NCI-H128 (cell line): ENCODE measurements around the gene RNU1-3.
"Not testable (repeated sequence)": the region's sequence is repeated elsewhere in the genome, so short reads cannot be mapped to it uniquely, and the experiment has no call there.

ENCODE experiments used
- DNase-seq: peaks from one replicate; lab custom pipeline; 2025; ENCODE audit not compliant: unreplicated experiment; lab: John Stamatoyannopoulos, UW

RNU1-3 gene

GRCh38 chr1:16666502-16667413 lies at the start of gene RNU1-3:
RNU1-3 (minus strand) TSS chr1:16666948.
- not testable (repeated sequence) for DNase-seq

DNA sequence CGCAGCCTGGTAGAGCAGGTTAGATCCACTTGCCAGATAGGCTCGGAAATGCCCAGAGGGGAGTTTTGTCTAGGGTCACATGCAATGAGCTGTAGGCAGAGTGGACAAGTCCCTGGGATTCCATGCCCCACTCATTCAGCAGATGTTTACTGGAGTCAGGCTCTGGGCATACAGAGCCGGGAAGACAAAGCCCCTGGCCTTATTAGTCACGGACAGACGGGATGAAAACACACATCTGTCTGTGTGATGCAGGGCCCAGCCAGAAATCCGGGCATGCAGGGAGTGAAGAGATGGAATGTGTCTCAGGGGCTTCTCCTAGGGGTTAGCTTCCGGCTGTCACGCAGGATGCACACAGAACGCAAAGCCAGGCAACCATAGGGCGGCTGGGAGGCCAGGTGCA lies 46.7 kb upstream of the RNU1-3 start:
- not testable (repeated sequence) for DNase-seq

- DNase-seq: not testable (repeated sequence)
Measured at GRCh38 chr1:16712984-16713383, 46.2 kb upstream of the RNU1-3 start.

GRCh38 chr1:16712582-16712981 lies 45.8 kb upstream of the RNU1-3 start:
- DNase-seq: not testable (repeated sequence)

GRCh38 chr1:16712131-16712530 lies 45.4 kb upstream of the RNU1-3 start:
- DNase-seq: not testable (repeated sequence)

- DNase-seq: not testable (repeated sequence)
Measured at GRCh38 chr1:16710618-16711017, 43.9 kb upstream of the RNU1-3 start.

GRCh38 chr1:16709659-16710087 lies 42.9 kb upstream of the RNU1-3 start:
- DNase-seq: not testable (repeated sequence)

DNA sequence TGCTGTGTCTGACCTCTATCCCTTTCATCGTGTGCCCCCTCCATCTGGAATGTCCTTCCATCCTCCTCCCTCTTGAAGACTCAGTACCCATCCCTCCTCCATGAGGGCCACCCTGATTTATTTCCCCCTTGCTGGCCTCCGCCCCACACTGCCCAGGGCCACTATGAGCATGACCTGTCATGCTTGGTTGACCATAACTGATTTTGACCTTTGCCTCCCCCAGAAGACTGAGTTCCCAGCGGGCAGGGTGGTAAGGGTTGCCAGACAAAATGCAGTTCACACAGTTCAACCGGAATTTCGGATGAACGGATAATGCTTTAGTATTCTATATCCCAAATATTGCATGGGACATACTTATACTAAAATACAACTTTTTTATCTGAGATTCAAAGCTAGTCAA lies 42.0 kb upstream of the RNU1-3 start:
- not testable (repeated sequence) for DNase-seq

DNA sequence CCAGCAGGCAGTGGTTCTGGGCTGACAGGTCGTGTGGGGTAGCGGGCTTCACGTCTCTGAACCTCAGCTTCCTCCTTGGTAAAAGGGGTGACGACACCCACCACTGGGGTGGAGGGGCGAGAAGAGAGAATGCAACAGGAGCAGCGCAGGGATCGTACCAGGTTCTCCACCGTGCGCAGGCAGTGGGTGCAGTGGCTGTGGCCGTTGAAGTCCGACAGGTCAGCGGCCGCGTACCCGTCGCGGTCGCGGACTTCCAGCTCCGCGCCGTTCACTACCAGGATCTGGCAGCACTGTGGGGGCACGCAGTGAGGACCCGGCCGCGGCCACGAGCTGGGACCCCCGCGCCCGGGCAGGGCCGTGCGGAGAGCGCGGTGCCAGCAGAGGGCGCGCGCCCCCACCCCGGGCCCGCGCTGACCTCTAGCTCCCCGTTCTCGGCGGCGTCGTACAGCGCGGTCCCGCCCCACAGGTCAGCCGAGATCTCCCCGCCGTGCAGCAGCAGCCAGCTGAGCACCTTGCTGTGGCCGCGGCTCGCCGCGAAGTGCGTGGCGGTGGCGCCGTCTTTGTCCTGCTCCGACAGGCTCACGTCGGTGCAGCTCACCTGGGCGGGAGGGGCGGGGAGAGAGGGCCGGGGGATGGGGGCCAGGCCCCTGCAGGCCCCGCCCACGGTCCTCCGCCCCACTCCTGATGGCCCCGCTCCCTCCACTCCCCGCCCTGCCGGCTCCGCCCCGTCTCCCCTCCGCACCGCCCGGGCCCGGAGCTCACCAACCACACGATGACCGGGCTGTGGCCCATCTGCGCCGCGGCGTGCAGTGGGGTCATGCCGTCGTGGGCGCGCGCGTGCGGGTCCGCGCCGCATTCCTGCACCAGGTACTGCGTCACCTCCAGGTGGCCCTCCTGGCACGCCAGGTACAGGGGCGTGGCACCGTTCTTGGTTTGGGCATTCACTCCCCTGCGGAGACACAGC lies 40.7 kb upstream of the RNU1-3 start:
- not testable (repeated sequence) for DNase-seq

DNA sequence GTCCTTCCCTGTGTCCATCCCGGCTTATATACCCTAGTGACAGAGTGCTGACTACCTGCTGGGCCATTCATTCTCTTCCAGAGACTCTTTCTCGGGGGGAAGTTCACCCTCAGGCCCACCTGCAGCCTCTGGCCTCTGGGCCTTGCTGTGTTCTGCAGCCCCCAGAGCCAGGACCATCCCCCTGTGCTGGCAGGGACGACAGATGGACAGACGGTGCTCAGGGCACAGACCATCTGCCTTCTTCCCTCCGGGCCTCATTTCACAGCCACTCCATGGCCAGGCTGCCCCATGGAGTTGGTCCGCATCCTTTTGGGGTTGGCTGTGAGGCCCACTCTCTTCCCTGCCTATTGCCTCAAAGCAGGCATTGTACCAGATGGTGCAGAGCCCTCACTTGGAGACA lies 39.6 kb upstream of the RNU1-3 start:
- DNase-seq: not testable (repeated sequence)

DNA sequence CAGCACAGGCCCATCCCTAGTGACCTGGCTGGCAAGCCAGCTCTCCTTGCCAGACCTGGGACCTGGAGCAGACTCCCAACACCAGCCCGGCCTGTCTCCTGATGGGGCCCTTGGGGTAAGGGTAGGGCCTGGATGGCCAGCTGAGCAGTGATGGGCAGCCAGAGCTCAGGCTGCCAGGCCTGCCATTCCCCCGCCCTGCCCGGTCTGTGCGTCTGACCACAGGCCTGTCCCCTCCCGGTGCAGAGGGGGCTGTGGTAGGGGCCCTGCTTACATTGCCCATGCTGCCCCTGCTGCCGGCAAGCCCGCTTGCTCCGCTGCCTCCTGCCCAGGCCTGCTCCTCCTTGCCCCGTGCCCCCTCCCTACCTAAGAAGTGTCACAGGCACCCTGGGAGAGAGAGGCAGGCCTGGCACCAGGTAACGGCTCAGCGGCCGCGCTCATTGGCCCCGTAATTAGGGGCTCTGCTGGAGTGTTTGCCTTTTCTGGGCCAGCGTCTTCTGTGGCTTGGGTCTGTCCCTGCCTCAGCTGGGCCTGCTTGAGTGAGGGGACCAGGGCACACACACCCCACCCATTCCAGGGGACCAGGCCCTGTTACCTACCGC lies 37.9 kb upstream of the RNU1-3 start:
- not testable (repeated sequence) for DNase-seq

GRCh38 chr1:16704076-16704475 lies 37.3 kb upstream of the RNU1-3 start:
- DNase-seq: not testable (repeated sequence)

DNA sequence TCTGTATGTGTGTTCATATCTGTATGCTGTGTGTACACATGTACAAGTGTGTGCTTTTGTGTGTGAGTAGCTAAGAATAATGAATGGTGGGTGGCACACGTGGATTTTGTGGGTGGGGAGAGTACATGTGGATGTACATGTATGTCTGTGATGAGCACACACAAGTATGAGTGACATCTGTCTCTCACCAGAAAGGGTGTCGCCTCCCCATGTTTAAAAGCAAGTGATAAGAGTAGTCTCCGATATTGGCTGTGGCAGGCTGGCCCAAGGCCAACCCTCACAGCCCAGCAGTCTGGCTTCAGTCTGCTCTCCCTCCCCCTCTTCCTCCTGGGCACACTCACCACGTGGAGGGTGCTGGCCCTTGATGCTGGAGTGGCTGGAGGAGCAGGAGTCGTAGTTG lies 36.9 kb upstream of the RNU1-3 start:
- DNase-seq: not testable (repeated sequence)

DNA sequence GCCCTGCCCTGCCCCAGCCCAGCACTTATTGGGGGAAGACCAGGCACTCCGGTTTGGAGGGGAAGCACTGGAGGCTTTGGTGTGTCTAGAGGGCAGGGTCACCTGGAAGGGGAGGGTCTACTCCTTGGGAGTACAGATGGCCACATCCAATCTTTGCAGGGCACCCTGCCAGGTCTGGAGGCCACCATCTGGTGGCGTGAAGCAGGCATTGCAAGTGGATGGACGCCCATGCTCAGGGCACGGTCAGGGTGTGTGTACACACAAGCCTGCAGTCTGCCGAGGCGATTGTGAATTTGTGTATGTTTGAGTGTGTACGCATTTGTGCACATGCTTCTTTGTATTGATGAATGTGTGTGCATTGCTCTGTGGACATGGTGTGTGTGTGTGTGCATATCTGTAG lies 36.4 kb upstream of the RNU1-3 start:
- not testable (repeated sequence) for DNase-seq

DNA sequence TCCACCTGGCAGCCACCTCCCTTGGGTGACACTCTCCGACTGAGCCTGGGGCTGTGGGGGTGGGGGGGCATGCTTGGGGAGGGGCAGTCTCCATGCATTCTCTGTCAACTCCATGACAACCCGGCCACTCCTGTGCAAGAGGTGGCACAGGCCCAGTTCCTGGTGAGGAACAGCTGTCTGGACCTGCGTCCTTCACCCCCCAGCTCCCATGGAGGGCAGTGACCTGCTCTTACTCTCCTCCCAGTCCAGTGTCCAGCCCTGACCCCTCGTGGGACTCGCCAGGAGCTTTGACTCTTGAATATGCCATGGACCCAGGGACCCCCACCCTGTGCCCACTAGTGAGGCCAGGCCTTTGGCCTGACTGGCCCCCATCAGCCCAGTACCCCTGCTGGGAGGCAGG lies 35.5 kb upstream of the RNU1-3 start:
- not testable (repeated sequence) for DNase-seq

DNA sequence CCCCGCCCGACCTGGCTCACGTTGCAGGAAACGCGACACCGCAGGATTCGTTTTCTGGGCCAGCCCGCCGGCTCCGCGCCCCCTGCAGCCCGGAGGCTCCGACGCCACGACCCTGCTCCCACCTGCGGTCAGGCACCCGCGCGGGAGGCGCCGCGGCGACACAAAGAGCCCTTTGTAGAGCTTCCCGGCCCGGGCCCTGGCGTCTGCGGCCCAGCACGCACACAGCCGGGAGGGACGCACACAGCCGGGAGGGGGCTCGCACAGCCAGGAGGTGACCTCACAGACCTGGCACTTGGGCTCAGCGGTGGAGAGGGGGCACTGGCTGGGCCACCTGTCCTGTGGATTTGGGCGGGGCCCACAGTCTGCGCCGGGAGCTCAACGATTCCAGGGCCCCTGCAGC lies 34.4 kb upstream of the RNU1-3 start:
- not testable (repeated sequence) for DNase-seq

DNA sequence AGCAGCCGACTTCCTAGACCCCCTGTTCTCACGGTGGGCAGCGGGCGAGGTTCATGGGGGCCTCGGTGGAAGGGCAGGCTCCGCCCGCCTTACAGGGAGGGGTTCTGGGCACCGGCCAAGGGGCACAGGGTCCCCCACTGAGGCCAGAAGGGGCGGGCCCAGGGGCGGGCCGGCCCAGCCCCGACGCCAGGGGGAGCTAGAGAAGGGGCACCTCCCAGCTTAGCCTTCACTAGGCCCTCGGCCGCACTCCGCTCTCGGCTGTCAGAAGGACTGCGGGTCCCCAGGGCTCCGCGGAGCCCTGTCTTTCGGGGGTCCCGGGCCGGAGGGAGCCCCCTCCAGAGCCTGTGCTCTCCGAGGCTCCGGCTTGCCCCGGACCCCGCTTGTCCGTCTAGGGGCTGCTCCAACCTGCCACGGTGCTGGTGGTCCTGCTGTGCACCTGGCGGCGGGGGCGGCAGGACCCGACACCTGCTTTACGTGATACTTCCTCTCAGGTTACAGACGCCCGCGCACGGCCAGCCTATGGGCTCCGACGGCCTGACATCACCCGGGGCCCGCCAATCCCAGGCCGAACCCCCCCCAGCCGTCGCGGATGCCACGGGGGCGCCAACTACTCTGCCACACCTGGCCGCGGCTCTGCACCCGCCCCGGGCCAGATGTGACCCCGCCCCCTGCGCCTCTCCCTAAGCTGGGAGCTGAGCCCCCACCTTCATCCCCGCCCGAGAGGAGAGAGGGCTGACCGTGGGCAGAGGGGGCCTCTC lies 33.6 kb upstream of the RNU1-3 start:
- DNase-seq: not testable (repeated sequence)

DNA sequence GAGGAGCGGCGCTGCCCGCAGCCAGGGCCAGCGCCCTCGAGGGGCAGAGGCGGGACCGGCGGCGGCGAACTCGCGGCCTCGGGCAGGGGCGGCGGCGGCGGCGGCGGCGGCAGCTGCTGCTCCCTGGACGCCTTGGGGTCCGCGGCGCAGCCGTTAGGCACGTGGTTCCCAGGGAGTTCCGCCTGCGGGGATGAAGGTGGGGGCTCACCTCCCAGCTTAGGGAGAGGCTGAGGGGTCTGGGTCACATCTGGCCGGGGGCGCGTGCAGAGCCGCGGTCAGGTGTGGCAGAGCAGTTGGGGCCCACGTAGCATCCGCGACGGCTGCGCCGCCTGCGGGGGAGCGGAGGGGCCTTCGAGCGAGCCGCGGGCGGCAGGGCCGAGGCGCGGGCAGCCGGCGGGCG lies 32.7 kb upstream of the RNU1-3 start:
- not testable (repeated sequence) for DNase-seq

- not testable (repeated sequence) for DNase-seq
Measured at GRCh38 chr1:16697152-16697551, 30.4 kb upstream of the RNU1-3 start.

DNA sequence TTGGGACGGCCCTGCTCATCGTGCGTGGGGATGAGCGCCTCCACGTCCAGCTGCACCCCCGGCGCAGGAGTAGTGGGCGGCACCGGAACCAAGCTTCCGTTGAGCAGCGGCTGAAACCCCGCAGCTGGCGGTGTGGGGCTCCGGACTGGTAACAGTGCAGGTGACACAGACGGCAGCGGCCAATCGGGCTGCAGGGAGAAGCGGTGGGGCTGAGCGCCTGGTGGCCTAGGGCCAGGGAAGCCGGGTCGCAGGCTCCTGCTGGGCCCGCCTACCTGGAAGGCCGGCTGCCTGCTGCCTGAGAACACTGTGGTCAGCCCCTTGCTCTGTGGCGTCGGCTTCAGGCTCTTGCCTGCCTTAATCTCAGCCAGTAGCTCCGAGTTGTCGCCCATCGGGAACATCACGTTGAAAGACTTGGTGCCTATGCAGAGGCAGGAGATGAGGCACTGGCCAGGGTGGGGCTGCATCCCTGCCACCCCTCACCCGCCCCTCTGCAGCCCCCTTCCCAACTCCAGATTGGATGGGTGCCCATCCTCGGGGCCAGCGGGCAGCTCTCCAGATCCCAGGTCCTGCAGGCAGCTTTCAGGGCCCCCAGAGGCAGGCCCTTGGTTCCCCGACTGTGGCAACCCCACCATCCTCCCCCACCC lies 29.9 kb upstream of the RNU1-3 start:
- DNase-seq: not testable (repeated sequence)
